Tibial artery (tissue), 4 donors: ENCODE data around the gene CYGB.

ENCODE experiments used
- DNase-seq, 2 donors: peaks; one replicate each; pipeline ENCODE4 v3.0.0-alpha.2; 2019
- H3K27ac ChIP-seq, 2 donors: fragments of 200-600 bp; sonication (generic) in 1 of 2; 1 replicate in 1 of 2; 2 replicates in 1 of 2; pipeline ENCODE4 v1.5.1; 2018 to 2019; ENCODE audit warnings: mild to moderate bottlenecking in 1 of 2
- H3K27me3 ChIP-seq, 2 donors: fragments of 200-600 bp; sonication (generic) in 1 of 2; one replicate each; pipeline versions ENCODE4 v1.5.1 to v1.6.0; 2016 to 2019
- H3K36me3 ChIP-seq, 3 donors: fragments of 200-600 bp; sonication (generic) in 2 of 3; one replicate each; pipeline ENCODE4 v1.5.1; 2016 to 2019; ENCODE audit warnings: mild to moderate bottlenecking in 2 of 3
- H3K4me1 ChIP-seq, 4 donors: fragments of 200-600 bp; sonication (generic) in 2 of 4; 1 replicate in 3 of 4; 2 replicates in 1 of 4; pipeline ENCODE4 v1.5.1; 2016 to 2019
- H3K4me3 ChIP-seq, 2 donors: fragments of 200-600 bp; sonication (generic) in 1 of 2; 1 replicate in 1 of 2; 2 replicates in 1 of 2; pipeline ENCODE4 v1.5.1; 2018 to 2019; ENCODE audit warnings: mild to moderate bottlenecking in 2 of 2
- H3K9me3 ChIP-seq, 3 donors: fragments of 200-600 bp; sonication (generic) in 1 of 3; one replicate each; pipeline ENCODE4 v1.5.1; 2016 to 2019
- intact Hi-C: fragments of 100-400 bp; cut with DNase I; formaldehyde crosslinking; loops from one replicate; pipeline ENCODE4 v1.15.0; 2023; ENCODE audit warnings: low total_unique reads
- TF ChIP-seq, protein P1 (sequence below), 2 experiments: fragments of 200-600 bp in 1 of 2; fragments of 450-650 bp in 1 of 2; IDR thresholded peaks; one replicate each; pipeline ENCODE4 v1.5.1; 2017 to 2019; ENCODE audit warnings: antibody characterized with exemption in 2 of 2, mild to moderate bottlenecking in 1 of 2, moderate library complexity in 1 of 2

Gene CYGB

DNA sequence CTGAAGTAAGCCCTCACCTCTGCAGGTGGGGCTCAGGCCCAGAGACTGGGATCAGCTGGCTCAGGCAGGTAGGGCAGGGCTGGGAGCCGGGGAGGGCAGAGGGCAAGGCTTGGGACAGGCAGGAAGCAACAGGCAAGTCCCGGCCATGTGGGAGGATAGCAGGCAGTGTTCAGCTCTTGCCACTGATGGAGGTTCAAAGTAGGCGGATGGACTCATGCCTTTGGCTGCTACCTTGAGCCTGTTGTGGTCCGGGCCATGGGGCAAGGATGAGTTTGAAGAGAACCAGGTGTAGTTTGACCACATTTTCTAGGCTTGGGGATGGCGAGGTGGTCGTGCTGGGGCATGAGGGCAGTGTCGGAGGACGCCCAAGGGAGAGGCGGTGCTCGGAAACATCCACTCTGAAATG, 5.1 kb upstream of the CYGB start:
- Histone ChIP-seq H3K27ac (no peak overlapping the region), H3K4me1 (peaks cover 0 to 36% (median 14%) of the 10 kb centered on the region in 4 donors), H3K9me3 (no peaks in the 10 kb centered on the region), H3K36me3 (no peaks in the 10 kb centered on the region), H3K4me3 (no peak overlapping the region), H3K27me3 (peaks cover 0 to 64% of the 10 kb centered on the region in 2 donors)
- intact Hi-C loops, result no loop called here
- DNase-seq, result no peak
- TF ChIP-seq, protein P1, sequence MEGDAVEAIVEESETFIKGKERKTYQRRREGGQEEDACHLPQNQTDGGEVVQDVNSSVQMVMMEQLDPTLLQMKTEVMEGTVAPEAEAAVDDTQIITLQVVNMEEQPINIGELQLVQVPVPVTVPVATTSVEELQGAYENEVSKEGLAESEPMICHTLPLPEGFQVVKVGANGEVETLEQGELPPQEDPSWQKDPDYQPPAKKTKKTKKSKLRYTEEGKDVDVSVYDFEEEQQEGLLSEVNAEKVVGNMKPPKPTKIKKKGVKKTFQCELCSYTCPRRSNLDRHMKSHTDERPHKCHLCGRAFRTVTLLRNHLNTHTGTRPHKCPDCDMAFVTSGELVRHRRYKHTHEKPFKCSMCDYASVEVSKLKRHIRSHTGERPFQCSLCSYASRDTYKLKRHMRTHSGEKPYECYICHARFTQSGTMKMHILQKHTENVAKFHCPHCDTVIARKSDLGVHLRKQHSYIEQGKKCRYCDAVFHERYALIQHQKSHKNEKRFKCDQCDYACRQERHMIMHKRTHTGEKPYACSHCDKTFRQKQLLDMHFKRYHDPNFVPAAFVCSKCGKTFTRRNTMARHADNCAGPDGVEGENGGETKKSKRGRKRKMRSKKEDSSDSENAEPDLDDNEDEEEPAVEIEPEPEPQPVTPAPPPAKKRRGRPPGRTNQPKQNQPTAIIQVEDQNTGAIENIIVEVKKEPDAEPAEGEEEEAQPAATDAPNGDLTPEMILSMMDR (IDR thresholded peaks at IDR 0.05), result no peak

DNA sequence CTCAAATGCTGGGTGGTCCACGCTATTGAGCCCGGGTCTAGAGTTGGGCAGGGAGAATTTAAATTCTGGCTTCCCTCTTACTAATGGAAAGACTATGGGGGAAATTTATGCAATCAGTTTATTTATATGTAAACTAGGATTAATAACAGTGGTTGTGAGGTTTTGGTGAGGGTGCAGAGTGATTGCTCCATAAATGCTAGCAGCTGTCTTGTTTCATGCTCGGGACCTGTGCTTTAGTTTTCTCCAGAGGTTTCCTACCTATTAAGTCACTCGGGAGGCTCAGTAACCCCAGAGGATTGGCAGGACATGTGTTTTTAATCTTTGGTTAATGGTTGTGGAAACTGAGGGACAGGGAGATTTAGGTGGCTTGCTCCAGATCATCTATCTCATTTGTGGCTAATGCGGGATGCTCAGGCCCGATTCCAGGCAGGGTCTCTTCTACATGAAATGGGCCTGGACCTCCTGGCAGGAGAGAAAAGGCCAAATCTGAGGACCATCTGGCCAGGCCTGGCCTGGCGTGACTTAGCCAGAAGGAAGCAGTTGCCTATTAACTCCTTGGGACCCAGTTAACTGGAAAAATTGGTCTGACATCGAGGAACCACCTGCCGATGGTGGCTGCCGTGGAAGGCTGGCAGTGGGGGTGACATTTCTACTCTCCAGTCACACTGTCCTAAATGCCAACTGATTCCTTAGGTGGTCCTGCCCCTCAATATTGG, 4.4 kb upstream of the CYGB start:
- Histone ChIP-seq H3K4me3 (no peak overlapping the region), H3K27ac (no peak overlapping the region), H3K27me3 (peaks cover 0 to 66% of the 10 kb centered on the region in 2 donors), H3K9me3 (no peaks in the 10 kb centered on the region), H3K36me3 (no peaks in the 10 kb centered on the region), H3K4me1 (peaks cover 0 to 41% (median 19%) of the 10 kb centered on the region in 4 donors)
- no peak for DNase-seq
- intact Hi-C loops, result no loop called here
- TF ChIP-seq, protein P1 (IDR thresholded peaks at IDR 0.05), result no peak

DNA sequence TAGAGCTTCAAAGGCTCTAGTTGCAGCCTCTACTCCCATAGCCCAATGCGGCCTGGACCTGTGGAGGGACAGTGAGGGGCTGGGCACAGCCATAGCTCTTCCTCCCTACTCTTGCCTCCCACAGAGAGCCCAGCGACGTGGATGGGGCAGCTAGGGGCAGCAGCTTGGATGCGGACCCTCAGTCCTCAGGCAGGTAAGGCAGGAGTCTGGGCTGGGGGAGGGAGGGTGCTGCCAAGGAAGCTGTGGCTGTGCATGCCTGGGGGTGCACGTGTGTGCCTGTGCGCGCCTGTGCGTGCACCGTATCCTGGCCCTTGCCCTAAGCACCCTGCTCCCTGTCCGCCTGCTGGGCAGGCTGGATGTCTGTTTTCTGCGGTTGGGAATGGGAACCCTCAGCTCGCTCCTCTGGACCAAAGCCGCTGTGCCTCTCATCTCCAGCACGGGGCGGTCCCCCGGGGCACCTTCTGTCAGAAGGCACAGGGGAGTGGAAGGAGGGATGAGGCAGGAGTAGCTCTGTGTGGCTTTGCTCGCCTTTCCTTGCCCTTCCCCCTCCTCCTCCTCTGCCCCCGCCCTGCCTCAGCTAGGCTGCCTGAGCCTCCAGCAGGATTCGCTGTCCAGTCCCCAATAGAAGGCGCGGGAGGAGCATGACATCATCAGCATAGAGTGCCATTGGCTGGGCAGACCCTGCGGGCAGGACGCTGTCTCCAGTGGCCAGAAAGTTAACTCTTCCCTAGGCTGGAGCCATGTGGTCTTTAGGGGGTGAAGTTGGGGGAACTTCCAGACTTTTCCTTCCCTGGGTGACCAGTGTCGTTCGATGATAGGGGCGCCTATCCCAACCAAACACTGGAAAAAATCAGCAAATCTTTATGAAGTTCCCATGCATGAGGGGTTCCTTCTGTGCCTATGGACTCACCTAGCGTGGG, 3.1 kb upstream of the CYGB start:
- Histone ChIP-seq H3K4me1 (peaks cover 0 to 42% (median 21%) of the 10 kb centered on the region in 4 donors), H3K27me3 (peaks cover 0 to 74% of the 10 kb centered on the region in 2 donors)
- intact Hi-C loops, result no loop called here

DNA sequence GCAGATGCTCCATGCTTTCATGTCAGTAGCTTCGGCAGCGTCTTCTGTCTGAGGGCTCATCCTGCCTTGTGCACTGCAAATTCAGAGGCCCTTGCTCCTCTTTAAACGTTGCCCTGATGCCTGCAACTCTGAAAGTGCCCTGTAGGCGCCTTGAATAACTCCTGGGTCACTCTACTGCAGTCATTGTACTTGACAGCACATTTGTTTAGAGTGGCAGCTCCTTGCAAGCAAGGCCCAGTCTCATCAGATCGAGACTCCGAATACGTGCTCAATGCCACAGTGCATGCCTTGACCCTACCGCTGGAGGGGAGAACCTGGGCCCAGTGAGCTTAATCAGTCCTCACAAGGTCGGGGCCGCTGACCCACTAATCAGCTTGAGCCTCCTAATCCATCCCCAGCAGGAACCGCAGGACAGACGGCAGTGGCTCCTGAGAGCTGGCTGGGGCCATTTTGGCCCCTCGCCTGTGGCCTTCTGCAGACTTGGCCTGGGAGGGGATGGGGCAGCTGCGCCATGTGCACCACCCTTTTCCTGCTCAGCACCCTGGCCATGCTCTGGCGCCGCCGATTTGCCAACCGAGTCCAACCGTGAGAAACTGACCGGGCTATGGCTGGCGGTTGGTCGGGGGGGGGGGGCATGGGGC, 2.2 kb upstream of the CYGB start, which contains the start of gene PRCD:
PRCD (plus strand) TSS at position 414 of the 641 bp plus-strand sequence; CDS start at position 512, 98 bp downstream.
- H3K27ac ChIP-seq, result peak within 1 kb of the TSS in 1 of 2 donors; percentile 23
- intact Hi-C loops, result no loop called here
- H3K36me3 ChIP-seq, result no peaks in the 10 kb centered on the region
- peak; percentile 20 to 59 for DNase-seq
- TF ChIP-seq, protein P1 (IDR thresholded peaks at IDR 0.05), result no peak
- peaks cover 0 to 72% of the 10 kb centered on the region in 2 donors for H3K27me3 ChIP-seq
- no peaks in the 10 kb centered on the region for H3K9me3 ChIP-seq
- peak within 1 kb of the TSS; percentile 33 to 51 for H3K4me3 ChIP-seq
- H3K4me1 ChIP-seq, result peaks cover 0 to 37% (median 21%) of the 10 kb centered on the region in 4 donors

More for the DNA sequence above, 3.1 kb upstream of the CYGB start:
- no peaks in the 10 kb centered on the region for H3K36me3 ChIP-seq
- H3K9me3 ChIP-seq, result no peaks in the 10 kb centered on the region
- DNase-seq, result peak; percentile 91 to 94
- H3K27ac ChIP-seq, result peak overlapping the region in 1 of 2 donors; percentile 23
- H3K4me3 ChIP-seq, result peak overlapping the region; percentile 33 to 51
- TF ChIP-seq, protein P1 (IDR thresholded peaks at IDR 0.05), result peak; percentile 29 to 37

DNA sequence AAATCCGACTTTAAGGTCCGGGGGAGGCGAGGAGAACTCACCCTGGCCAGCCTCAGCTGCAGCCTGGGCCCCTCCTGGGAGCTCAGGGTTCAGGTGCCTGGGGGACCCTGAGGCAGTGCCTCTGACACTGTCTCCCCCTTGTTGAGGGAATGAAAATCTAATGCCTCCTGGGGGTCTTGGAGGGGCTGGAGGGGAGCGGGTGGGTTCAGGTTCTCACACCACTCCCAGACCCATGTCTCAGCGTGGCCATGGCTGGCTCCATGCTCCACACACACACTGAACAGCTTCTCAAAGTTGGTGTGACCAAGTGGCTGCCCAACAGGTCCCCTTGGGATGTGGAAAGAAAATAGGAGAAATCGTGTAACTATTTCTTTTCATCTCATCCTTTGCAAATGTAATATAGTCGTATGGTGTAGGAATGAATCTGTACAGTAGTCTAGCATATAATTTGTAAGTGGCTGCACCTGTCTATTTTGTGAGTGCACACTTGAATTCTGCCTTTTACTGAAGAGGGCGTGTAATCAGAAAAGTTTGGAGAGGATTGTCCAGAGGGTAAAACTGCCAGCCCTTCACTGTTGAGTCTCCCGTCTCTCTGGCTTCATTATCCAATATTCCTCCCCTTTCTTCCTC, 1.5 kb upstream of the CYGB start:
- Histone ChIP-seq H3K27me3 (peaks cover 0 to 67% of the 10 kb centered on the region in 2 donors), H3K4me3 (no peak overlapping the region), H3K27ac (no peak overlapping the region), H3K36me3 (no peaks in the 10 kb centered on the region), H3K4me1 (peaks cover 0 to 33% (median 21%) of the 10 kb centered on the region in 4 donors), H3K9me3 (no peaks in the 10 kb centered on the region)
- peak in 1 of 2 donors; percentile 49 for DNase-seq
- intact Hi-C loops, result no loop called here
- TF ChIP-seq, protein P1 (IDR thresholded peaks at IDR 0.05), result no peak
